Astrocyte of the cerebellum (primary cell): ENCODE measurements around the gene SEMA3F.

Experiments
- DNase-seq: peaks from one replicate; pipeline ENCODE4 v3.0.0-alpha.2; 2011; ENCODE audit warnings: low read depth
- H3K4me3 ChIP-seq: 2 replicates; pipeline ENCODE4 v1.5.1; 2011; ENCODE audit warnings: mild to moderate bottlenecking, low read depth, low read length, moderate library complexity
- in situ Hi-C: cut with HindIII; loops from 2 replicates; pipeline ENCODE4 v1.10.0; 2017; ENCODE audit warnings: low sequenced_read_pairs
- TF ChIP-seq, protein P1 (sequence below): IDR thresholded peaks from 2 replicates; pipeline ENCODE4 v1.5.1; 2012; ENCODE audit warnings: low read length, low read depth, moderate library complexity, mild to moderate bottlenecking; ENCODE audit errors: missing control alignments

SEMA3F gene

GRCh38 chr3:50158530-50159146 is 3.5 kb downstream of the SEMA3F start:
- in situ Hi-C loops, result no loop called here
- TF ChIP-seq, protein P1, sequence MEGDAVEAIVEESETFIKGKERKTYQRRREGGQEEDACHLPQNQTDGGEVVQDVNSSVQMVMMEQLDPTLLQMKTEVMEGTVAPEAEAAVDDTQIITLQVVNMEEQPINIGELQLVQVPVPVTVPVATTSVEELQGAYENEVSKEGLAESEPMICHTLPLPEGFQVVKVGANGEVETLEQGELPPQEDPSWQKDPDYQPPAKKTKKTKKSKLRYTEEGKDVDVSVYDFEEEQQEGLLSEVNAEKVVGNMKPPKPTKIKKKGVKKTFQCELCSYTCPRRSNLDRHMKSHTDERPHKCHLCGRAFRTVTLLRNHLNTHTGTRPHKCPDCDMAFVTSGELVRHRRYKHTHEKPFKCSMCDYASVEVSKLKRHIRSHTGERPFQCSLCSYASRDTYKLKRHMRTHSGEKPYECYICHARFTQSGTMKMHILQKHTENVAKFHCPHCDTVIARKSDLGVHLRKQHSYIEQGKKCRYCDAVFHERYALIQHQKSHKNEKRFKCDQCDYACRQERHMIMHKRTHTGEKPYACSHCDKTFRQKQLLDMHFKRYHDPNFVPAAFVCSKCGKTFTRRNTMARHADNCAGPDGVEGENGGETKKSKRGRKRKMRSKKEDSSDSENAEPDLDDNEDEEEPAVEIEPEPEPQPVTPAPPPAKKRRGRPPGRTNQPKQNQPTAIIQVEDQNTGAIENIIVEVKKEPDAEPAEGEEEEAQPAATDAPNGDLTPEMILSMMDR, result no peak
- DNase-seq, result no peak
- no peak overlapping the region for H3K4me3 ChIP-seq

DNA sequence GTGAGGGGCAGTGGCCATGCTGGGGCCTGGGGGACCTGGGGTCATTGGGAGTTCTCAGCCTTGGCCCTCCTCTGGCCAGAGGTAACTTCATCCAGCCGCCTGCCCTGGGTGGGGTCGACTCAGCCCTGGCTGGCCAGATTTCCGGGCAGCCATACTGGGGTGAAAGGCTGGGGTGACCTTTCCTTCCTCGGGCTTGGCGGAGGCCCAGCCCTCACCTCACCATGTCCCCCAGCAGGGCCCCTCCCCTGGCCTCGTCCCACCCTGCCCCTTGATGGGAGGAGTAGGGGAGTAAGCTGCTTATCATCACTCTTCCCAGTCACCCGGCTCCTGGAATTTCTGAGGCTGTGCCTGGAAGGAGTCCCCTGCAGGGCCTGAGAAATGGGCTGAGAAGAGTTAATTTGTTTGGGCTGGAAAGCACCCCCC is 5.4 kb downstream of the SEMA3F start:
- DNase-seq, result no peak
- no peak overlapping the region for H3K4me3 ChIP-seq
- TF ChIP-seq, protein P1, result no peak
- in situ Hi-C loops, result no loop called here

- DNase-seq, result no peak
- no peak overlapping the region for H3K4me3 ChIP-seq
- TF ChIP-seq, protein P1, result no peak
- in situ Hi-C loops, result no loop called here
Observed at GRCh38 chr3:50161320-50161719, 6.2 kb downstream of the SEMA3F start.

GRCh38 chr3:50162034-50162883 is 7.1 kb downstream of the SEMA3F start:
- H3K4me3 ChIP-seq, result no peak overlapping the region
- in situ Hi-C loops, result no loop called here
- DNase-seq, result no peak
- TF ChIP-seq, protein P1, result no peak

DNA sequence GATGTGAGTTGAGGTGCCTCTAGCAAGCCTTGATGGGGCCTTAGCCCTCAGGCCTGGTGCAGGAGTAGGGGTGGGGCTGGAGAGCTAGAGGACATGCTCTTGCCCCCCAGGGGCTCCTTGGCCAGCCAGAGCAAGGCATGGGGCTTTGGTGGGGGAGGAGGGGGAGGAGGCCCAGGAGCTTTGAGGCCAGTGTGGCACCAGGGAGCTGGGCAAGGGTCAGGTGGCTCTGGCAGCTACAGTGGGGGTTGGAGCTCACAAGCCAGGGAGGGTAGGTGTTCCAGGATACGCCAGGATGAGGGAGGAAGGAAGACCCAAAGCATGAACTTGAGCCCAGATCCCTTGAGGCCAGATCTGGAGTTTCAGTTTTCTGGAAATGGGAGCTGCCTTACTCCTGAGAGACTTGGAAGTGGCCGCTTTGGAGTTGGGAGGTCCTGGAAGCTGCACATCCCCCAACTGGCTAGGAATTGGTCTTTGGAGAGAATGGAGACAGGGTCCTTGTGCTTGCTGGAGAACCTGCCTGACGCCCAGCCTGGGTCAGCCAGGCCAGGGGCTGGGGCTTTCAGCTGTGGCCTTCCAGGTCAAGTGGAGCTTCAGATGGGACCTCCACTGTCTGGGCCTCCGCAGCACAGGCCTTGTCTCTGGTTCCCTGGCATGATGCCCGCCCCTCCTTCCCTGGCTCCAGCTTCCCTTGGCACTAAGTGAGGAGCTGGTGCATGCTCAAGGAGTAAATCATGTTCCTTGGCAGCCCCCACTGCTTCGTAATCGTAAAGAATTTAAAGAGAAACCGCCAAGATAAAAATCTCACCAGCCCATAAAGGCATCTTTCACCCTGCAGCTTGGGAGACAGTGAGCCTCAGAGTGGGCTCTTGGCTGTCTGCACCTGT is 8.7 kb downstream of the SEMA3F start:
- in situ Hi-C loops, result no loop called here
- no peak overlapping the region for H3K4me3 ChIP-seq
- peak; percentile 93 for DNase-seq
- TF ChIP-seq, protein P1, result no peak

- H3K4me3 ChIP-seq, result no peak overlapping the region
- TF ChIP-seq, protein P1, result no peak
- in situ Hi-C loops, result no loop called here
- DNase-seq, result no peak
Observed at GRCh38 chr3:50164481-50164880, 9.4 kb downstream of the SEMA3F start.
